ENCODE measurements around the gene OTUD3.

GRCh38 chr1:19938472-19938871, 56.3 kb downstream of the OTUD3 start:
- TF ChIP-seq CTCF (IDR thresholded peaks at IDR 0.05) (no peak), EP300 (IDR thresholded peaks at IDR 0.05) (no peak), POLR2AphosphoS5 (IDR thresholded peaks at IDR 0.05) (no peak), POLR2A (IDR thresholded peaks at IDR 0.05; ENCODE audit: low read depth) (no peak)
